ENCODE measurements around the gene SMIM13. TPM values are rescaled to one million over a fixed set of nuclear protein-coding genes. Genes with fewer than 3 reads are reported as not detected.

The SMIM13 gene
- total RNA-seq, 2 donors from 2014 or later, result 6.3 to 8.0 TPM

GRCh38 chr6:11126876-11127275, 33.2 kb downstream of the SMIM13 start:
- H3K4me1 ChIP-seq, result no peaks in the 10 kb centered on the region
- DNase-seq, result peak; percentile 10
- no peak for TF ChIP-seq CTCF (IDR thresholded peaks at IDR 0.05)
- no peaks in the 10 kb centered on the region for H3K27me3 ChIP-seq
- no peaks in the 10 kb centered on the region for H3K9me3 ChIP-seq
- H3K9ac ChIP-seq (ENCODE audit: low read depth in 2 of 2, low read length in 2 of 2), result no peak overlapping the region
- no peaks in the 10 kb centered on the region for H3K36me3 ChIP-seq
- intact Hi-C loops (cut with DNase I), result no loop called here
- H3K27ac ChIP-seq, result no peak overlapping the region
- no peak overlapping the region for H3K4me3 ChIP-seq

GRCh38 chr6:11128608-11129007, 35.0 kb downstream of the SMIM13 start:
- peak; percentile 14 for DNase-seq
- H3K9me3 ChIP-seq, result no peaks in the 10 kb centered on the region
- no peak overlapping the region for H3K27ac ChIP-seq
- no peak overlapping the region for H3K9ac ChIP-seq (ENCODE audit: low read depth in 2 of 2, low read length in 2 of 2)
- no peaks in the 10 kb centered on the region for H3K4me1 ChIP-seq
- no peaks in the 10 kb centered on the region for H3K36me3 ChIP-seq
- intact Hi-C loops (cut with DNase I), result no loop called here
- H3K4me3 ChIP-seq, result no peak overlapping the region
- H3K27me3 ChIP-seq, result no peaks in the 10 kb centered on the region
- no peak for TF ChIP-seq CTCF (IDR thresholded peaks at IDR 0.05)

GRCh38 chr6:11129908-11130565, 36.4 kb downstream of the SMIM13 start:
- H3K9me3 ChIP-seq, result no peaks in the 10 kb centered on the region
- intact Hi-C loops (cut with DNase I), result no loop called here
- H3K27ac ChIP-seq, result no peak overlapping the region
- DNase-seq, result no peak
- no peaks in the 10 kb centered on the region for H3K27me3 ChIP-seq
- no peak overlapping the region for H3K4me3 ChIP-seq
- H3K4me1 ChIP-seq, result no peaks in the 10 kb centered on the region
- TF ChIP-seq CTCF (IDR thresholded peaks at IDR 0.05), result no peak
- no peaks in the 10 kb centered on the region for H3K36me3 ChIP-seq
- H3K9ac ChIP-seq (ENCODE audit: low read depth in 2 of 2, low read length in 2 of 2), result no peak overlapping the region

- H3K27me3 ChIP-seq, result no peaks in the 10 kb centered on the region
These were observed 37.0 kb downstream of the SMIM13 start for GRCh38 chr6:11130605-11131004.

GRCh38 chr6:11132194-11132888, 38.7 kb downstream of the SMIM13 start:
- TF ChIP-seq CTCF (IDR thresholded peaks at IDR 0.05), result no peak
- intact Hi-C loops (cut with DNase I), result no loop called here
- no peaks in the 10 kb centered on the region for H3K27me3 ChIP-seq
- no peaks in the 10 kb centered on the region for H3K9me3 ChIP-seq
- no peak overlapping the region for H3K9ac ChIP-seq (ENCODE audit: low read depth in 2 of 2, low read length in 2 of 2)
- no peak overlapping the region for H3K27ac ChIP-seq
- no peaks in the 10 kb centered on the region for H3K36me3 ChIP-seq
- no peaks in the 10 kb centered on the region for H3K4me1 ChIP-seq
- no peak overlapping the region for H3K4me3 ChIP-seq
- DNase-seq, result no peak

More at GRCh38 chr6:11130605-11131004, 37.0 kb downstream of the SMIM13 start:
- Histone ChIP-seq H3K9ac (ENCODE audit: low read depth in 2 of 2, low read length in 2 of 2) (no peak overlapping the region), H3K4me1 (no peaks in the 10 kb centered on the region), H3K36me3 (no peaks in the 10 kb centered on the region), H3K4me3 (no peak overlapping the region), H3K9me3 (no peaks in the 10 kb centered on the region), H3K27ac (no peak overlapping the region)
- intact Hi-C loops (cut with DNase I), result no loop called here
- TF ChIP-seq CTCF (IDR thresholded peaks at IDR 0.05), result no peak
- no peak for DNase-seq
